Spinal cord (tissue), 10 donors: Measurements from ENCODE around the gene POLG. TPM values are rescaled to one million over a fixed set of nuclear protein-coding genes. Genes with fewer than 3 reads are reported as not detected.

ENCODE experiments used
- DNase-seq, 6 donors: peaks; one replicate each; pipeline versions ENCODE4 v3.0.0 to v3.0.0-alpha.2; 2013 to 2015; ENCODE audit warnings: low spot score in 6 of 6, low read depth in 4 of 6
- H3K27ac ChIP-seq: one replicate; pipeline ENCODE4 v1.5.1; 2013; ENCODE audit warnings: low read depth, low read length, control low read depth
- H3K27me3 ChIP-seq: one replicate; pipeline ENCODE4 v1.6.1; 2013; ENCODE audit warnings: low read length; ENCODE audit not compliant: control insufficient read depth, insufficient read depth
- H3K36me3 ChIP-seq: one replicate; pipeline ENCODE4 v1.6.1; 2013; ENCODE audit warnings: low read length; ENCODE audit not compliant: control insufficient read depth, insufficient read depth
- H3K4me1 ChIP-seq: one replicate; pipeline ENCODE4 v1.6.1; 2013; ENCODE audit warnings: low read length; ENCODE audit not compliant: control insufficient read depth, insufficient read depth
- H3K4me3 ChIP-seq: one replicate; pipeline ENCODE4 v1.5.1; 2013; ENCODE audit warnings: low read depth, low read length, control low read depth
- H3K9me3 ChIP-seq: one replicate; pipeline ENCODE4 v1.6.1; 2013; ENCODE audit warnings: low read length; ENCODE audit not compliant: control insufficient read depth, insufficient read depth
- WGBS: methylation state at CpG from one replicate; pipeline ENCODE4 v1.1.5; 2013; ENCODE audit warnings: missing lambda C conversion rate; ENCODE audit not compliant: insufficient coverage; 5-methylcytosine and 5-hydroxymethylcytosine counted together
- polyA plus RNA-seq, 2 donors: library from polyadenylated mRNA; unstranded; fragments of 120-200 nt; gene quantifications; one replicate each; pipeline ENCODE4 v1.2.1, GENCODE V29; 2013; ENCODE audit not compliant: insufficient read length in 2 of 2
- total RNA-seq, 2 donors: library from RNA; depleted of rRNA in 1 of 2; stranded (reverse); fragments of 120-200 nt in 1 of 2; fragments of >200 nt in 1 of 2; gene quantifications; one replicate each; pipeline versions ENCODE4 v1.2.3 to v1.2.4, GENCODE V29; 2013 to 2014
- donor health status: healthy.

POLG gene
- total and polyA plus RNA-seq, 4 donors: 26.9 to 53.8 (median 46.4) TPM

DNA sequence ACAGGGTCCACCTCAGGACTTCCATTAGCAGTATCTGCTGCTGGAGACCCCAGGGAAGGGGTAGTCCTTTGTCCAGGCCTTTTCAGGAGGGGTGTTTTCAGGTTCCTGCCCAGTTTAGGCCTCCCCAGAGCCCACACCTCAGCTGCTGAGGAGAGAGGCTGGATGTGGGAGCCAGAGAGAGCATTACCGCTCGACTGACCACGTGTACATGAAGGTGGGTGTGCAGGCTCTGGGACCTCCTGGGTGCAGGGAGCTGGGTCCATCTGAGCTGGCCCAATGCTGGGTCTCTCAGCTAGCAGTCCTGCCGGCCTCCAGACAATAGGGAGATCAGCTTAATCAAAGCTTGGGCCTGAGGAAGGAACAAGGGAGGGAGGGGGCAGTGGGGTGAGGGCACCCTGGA, 29.1 kb upstream of the POLG start:
- DNase-seq: peak in 1 of 6 donors; percentile 11
- peaks cover 91% of the 10 kb centered on the region for H3K4me1 ChIP-seq
- no peaks in the 10 kb centered on the region for H3K9me3 ChIP-seq
- H3K27me3 ChIP-seq: peaks cover 57% of the 10 kb centered on the region
- H3K27ac ChIP-seq: peak overlapping the region; percentile 92
- WGBS: 9% methylated on average over 4 of the region's 4 CpGs
- H3K4me3 ChIP-seq: peak overlapping the region; percentile 71
- peaks cover 21% of the 10 kb centered on the region for H3K36me3 ChIP-seq

DNA sequence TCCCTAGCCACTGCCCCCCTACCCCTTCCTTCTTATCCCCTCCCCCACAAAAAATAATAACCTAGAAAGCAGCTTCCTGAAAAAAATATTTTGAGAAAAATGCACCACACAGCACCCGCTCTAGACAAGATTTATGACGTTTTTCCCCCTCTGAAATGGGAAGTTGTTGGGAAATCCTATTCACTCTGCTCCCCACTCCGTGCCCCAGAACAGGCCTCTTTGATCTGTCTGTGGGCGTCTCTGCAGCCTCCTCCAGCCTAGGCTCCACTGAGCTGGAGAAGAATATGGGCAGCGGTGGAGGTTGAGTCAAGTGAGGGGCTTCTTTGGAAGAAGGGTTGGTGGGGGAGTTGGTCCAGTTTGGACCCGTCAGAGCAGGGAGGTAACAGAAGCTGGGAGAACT, 28.5 kb upstream of the POLG start:
- Histone ChIP-seq H3K4me1 (peaks cover 93% of the 10 kb centered on the region), H3K4me3 (peak overlapping the region; percentile 71), H3K27ac (peak overlapping the region; percentile 92), H3K9me3 (no peaks in the 10 kb centered on the region), H3K36me3 (peaks cover 18% of the 10 kb centered on the region), H3K27me3 (peaks cover 57% of the 10 kb centered on the region)
- DNase-seq: peak in 2 of 6 donors; percentile 32 to 48
- 10% methylated on average over 3 of the region's 6 CpGs for WGBS

DNA sequence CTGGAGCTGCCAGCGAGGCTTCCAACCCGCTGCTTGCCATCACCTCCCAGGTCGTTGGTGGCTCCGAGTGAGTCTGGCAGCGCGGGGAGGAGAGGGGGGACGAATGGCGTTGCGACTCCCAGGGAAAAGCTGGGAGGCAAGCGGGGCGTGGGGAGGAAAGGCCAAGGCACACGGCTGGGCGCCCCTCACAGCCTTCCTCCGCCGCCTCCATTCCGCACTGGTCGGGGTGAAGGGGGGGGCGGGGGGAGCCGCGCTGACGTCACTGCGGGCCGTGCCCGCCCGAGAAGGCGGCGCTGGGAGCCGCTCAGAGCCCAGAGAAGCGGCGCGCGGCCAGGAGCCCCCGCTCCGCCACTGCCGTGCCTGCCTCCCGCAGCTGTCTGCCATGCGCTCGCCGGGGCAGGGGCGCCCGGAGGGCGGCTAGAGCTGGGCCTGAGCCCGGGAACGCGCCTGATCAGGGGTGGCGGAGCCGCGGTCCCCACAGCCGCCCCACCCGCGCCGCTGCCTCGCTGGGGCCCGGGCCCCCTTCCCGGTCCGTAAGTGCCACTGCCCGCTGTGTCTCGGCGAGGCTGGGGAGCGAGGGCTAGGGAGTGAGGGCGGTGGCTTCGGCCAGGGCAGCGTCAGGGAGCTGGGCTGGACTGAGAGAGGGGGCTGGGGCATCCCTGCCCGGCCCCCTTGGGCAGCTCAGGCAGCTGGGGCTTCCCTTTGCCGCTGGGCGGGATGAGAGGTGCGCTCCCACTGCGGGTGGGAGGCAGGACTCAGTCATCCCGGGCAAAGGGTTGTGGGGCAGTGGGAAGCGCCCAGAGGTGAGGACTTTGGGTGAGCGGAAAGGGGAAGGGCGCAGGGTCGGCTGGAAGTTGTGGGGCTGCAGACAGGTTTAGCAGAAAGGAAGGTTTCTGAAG, 27.8 kb upstream of the POLG start:
- under 1% methylated on average over 71 of the region's 73 CpGs for WGBS
- peak in 5 of 6 donors; percentile 63 to 95 (median 81) for DNase-seq
- Histone ChIP-seq H3K4me3 (peak overlapping the region; percentile 71), H3K27me3 (peaks cover 61% of the 10 kb centered on the region), H3K9me3 (no peaks in the 10 kb centered on the region), H3K36me3 (peaks cover 13% of the 10 kb centered on the region), H3K27ac (peak overlapping the region; percentile 93), H3K4me1 (peaks cover 94% of the 10 kb centered on the region)

DNA sequence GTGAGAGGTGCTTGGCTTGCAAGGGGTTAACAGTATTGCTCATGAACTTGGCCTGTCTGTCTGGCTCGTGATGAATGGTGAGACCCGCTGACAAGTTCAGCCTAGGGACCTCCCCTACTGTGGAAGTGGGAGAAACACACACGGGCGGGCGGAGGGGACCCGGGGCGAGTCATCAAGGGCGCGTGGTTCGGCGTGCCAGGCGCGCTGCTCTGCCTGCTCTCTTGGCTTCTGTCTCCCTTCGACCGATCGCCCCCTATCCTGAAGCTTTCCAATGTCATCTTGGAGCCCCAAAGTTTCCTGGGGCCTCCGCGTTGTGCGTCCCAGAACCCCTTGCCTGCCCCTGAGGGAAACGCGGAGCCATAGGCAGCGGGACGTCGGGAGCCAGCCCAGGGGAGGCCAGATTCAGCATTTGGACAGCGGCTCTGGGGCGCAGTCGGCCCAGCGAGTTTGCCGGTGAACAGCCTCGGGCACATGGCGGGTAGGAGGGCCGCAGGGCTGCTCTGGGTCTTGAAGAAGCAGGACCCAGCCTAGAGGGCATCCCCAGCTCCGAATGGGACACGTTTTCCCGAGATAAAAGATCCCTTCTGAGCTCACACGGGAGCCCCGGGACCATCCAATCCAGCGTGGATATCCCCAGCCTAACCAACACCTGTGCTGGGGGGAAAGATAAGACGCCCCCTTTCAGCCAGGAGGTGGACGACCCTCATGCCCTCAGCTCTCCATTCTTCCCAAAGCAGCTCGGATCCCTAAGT, 27.0 kb upstream of the POLG start:
- DNase-seq: peak in 5 of 6 donors; percentile 59 to 91 (median 63)
- under 1% methylated on average over 39 of the region's 41 CpGs for WGBS
- peak overlapping the region; percentile 93 for H3K27ac ChIP-seq
- peaks cover 94% of the 10 kb centered on the region for H3K4me1 ChIP-seq
- H3K36me3 ChIP-seq: peaks cover 13% of the 10 kb centered on the region
- H3K27me3 ChIP-seq: peaks cover 54% of the 10 kb centered on the region
- H3K9me3 ChIP-seq: no peaks in the 10 kb centered on the region
- H3K4me3 ChIP-seq: peak overlapping the region; percentile 71

DNA sequence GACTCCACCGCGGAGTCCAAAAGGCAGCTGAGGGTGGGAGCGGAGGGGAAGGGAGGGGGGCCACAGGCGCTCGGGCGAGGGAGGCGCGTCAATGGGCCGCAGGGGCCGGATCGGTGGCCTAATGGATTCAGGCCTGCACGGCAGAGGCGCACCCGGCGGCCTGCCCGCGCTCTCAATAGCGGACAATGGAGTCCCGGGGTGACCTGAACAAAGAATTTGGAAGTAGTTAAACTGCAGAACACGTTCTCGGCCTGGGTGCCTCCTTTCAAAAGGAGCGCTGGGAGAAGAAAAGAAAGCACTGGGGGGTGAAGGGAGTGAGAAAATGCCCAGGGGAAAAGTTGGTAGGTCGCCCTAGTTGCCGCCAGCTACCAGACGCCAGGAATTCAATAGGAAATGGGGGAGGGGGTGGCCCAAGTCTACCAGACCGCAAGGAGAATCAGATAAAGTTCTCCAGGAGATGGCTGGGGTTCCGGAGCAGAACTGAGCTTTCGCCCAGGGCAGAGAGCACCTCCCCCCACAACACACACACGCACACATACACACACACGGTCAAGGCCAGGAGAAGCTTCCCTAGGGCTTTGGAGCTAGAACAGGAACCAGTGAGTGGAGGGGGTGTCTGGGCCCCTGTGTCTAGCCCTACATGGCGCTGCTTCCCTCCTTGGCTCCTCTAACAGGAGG, 25.8 kb upstream of the POLG start:
- H3K4me3 ChIP-seq: no peak overlapping the region
- WGBS: 11% methylated on average over 24 of the region's 31 CpGs
- peaks cover 48% of the 10 kb centered on the region for H3K27me3 ChIP-seq
- H3K36me3 ChIP-seq: peaks cover 11% of the 10 kb centered on the region
- peaks cover 87% of the 10 kb centered on the region for H3K4me1 ChIP-seq
- DNase-seq: peak in 4 of 6 donors; percentile 58 to 89 (median 74)
- H3K27ac ChIP-seq: peak overlapping the region; percentile 93
- H3K9me3 ChIP-seq: no peaks in the 10 kb centered on the region

DNA sequence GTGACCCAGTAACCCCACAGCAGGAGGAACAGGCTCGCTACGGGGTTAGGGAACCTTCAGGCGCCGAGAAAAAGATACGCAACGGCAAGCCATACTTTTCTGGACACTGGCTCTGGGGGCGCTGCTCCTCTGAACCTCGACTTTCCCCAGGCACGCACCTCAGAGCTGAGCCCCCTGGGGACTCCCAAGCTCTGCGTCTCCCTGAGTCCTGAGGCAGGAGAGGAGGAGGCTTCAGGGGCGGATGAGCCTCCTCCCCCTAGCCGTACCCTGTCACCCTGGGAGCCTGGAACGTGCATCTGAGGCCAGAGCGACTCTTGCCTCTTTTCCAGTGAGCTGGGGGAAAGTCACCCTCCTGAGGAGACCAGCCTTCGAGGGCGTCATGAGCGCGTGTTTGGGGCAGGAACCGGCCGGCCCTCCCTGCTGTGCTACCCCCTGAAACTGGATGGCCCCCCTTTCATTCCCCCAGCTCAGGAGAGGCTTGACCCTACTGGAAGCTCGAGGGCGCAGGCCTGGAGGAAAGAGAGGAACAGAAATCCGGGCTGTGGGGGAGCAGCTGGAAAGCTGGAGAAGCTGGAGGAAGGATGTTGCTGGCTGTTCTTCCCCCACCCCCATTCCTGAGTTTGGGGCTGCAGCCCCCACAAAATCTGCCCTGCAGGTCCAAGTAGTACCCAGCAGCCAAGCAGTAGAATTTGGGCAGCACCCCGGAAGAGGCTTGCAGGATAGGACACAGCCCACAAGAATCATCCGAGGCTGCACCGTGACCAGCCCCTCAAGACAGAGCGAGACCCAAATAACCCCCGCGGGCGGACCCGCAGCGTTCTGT, 25.1 kb upstream of the POLG start:
- H3K27me3 ChIP-seq: peaks cover 48% of the 10 kb centered on the region
- H3K4me3 ChIP-seq: peak overlapping the region; percentile 17
- peak in 2 of 6 donors; percentile 35 to 42 for DNase-seq
- peaks cover 80% of the 10 kb centered on the region for H3K4me1 ChIP-seq
- WGBS: 18% methylated on average over 25 of the region's 32 CpGs
- H3K36me3 ChIP-seq: peaks cover 4% of the 10 kb centered on the region
- peak overlapping the region; percentile 93 for H3K27ac ChIP-seq
- no peaks in the 10 kb centered on the region for H3K9me3 ChIP-seq

DNA sequence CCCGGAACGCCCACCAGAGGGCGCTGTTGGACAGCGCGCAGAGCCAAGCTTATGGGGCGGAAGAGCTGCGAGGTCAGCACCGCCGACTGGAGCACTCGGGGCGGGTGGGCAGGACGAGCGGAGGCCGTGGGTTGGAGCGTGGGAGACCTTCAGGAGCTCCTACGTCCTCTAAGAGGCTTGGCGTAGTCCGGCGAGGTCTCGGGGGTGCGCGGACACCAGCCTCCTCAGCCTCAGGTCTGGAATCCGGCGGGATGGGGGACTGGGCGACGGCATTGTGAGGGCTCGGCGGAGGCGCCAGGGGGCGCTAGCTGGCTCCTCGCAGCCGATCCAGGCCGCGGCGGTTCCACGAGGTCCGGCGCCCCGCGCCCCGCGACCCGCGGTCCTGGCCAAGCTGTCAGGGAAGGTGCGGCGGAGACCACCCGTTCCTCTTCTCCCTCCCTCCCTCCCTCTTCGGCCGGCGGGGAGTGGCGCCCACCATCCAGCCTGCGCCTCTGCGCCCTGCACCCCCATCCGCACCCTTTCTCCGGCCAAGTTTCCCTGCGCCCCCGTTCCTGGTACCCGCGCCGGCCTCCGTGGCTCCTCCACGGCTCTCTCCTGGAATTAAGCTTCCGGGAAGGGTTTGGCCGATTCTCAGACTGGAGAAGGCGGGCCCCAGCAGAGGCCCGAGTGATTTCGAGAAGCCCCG, 24.3 kb upstream of the POLG start:
- Histone ChIP-seq H3K9me3 (no peaks in the 10 kb centered on the region), H3K36me3 (peaks cover 2% of the 10 kb centered on the region), H3K27me3 (peaks cover 48% of the 10 kb centered on the region), H3K27ac (peak overlapping the region; percentile 93), H3K4me3 (peak overlapping the region; percentile 46), H3K4me1 (peaks cover 72% of the 10 kb centered on the region)
- WGBS: 2% methylated on average over 64 of the region's 68 CpGs
- peak in 5 of 6 donors; percentile 74 to 96 (median 80) for DNase-seq

DNA sequence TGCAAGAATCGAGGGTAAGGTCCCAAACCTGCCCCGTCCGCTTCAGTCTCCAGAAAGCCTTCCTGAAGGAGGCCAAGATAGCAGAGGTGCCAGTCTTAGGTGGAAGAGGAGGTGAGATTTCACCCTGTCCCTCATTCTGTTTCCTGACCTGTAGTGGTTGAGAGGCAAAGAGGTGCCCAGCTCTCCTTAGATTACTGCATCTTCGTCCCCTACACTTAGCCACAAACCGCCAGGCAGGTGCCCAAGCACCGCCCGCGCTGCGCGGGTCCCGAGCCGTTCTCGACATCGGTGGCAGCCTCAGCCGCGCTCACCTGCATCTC, 23.8 kb upstream of the POLG start:
- peak overlapping the region; percentile 59 for H3K27ac ChIP-seq
- no peaks in the 10 kb centered on the region for H3K36me3 ChIP-seq
- 1% methylated on average over 13 of the region's 16 CpGs for WGBS
- no peak for DNase-seq
- H3K4me3 ChIP-seq: peak overlapping the region; percentile 46
- no peaks in the 10 kb centered on the region for H3K9me3 ChIP-seq
- peaks cover 43% of the 10 kb centered on the region for H3K27me3 ChIP-seq
- peaks cover 67% of the 10 kb centered on the region for H3K4me1 ChIP-seq
